HG03378 (cell line): ENCODE measurements around the gene LIN7B.
"Not testable (repeated sequence)": the region's sequence is repeated elsewhere in the genome, so short reads cannot be mapped to it uniquely, and the experiment has no call there.

Experiments
- ATAC-seq: cut with Tn5 transposase; IDR thresholded peaks from one replicate; pipeline ENCODE4 v1.9.1; 2021; ENCODE audit warnings: mild to moderate bottlenecking, moderate library complexity; ENCODE audit not compliant: unreplicated experiment

LIN7B gene

DNA sequence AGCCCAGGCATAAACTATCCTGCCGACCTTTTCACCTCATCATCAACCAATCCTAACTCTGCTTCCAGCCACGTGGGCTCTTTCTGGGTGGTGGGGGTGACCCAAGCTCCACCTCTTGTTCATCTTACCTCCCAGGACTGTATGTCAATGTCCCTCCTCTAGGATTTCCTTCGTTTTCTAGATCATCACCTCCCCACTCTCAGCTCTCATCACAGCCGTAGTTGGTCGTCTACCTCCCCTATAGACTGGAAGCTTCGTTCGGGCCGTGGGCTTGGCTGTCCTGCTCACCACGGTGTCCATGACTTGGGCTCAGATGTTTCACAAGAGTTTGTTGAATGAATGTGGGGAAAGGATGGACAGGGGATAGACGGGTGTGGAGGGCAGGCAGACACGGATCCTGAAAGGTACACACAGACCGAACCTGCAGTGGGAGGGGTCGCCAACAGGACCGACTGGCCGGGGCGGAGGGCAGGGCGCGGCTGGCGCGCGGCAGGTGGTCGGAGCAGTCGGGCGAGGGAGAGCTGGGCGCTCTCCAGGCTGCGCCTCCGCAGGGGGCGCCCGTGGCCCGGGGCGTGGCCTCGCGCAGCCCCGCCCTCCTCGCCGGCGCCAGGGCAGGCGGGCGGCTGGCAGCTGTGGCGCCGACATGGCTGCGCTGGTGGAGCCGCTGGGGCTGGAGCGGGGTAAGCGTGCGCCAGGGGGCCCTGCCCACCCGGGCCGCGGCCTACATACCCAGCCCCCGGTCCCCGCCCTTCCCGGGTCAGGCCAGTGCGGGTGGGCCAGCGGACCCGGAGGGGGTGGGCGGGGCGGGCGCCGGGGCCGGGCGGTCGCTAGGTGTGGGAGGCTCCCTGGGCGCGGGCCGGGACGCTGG lies at the start of gene LIN7B:
Gene LIN7B (plus strand): TSS at position 609 of the 868 bp plus-strand sequence. CDS start 35 bp downstream, at position 644.
- ATAC-seq: no peak

DNA sequence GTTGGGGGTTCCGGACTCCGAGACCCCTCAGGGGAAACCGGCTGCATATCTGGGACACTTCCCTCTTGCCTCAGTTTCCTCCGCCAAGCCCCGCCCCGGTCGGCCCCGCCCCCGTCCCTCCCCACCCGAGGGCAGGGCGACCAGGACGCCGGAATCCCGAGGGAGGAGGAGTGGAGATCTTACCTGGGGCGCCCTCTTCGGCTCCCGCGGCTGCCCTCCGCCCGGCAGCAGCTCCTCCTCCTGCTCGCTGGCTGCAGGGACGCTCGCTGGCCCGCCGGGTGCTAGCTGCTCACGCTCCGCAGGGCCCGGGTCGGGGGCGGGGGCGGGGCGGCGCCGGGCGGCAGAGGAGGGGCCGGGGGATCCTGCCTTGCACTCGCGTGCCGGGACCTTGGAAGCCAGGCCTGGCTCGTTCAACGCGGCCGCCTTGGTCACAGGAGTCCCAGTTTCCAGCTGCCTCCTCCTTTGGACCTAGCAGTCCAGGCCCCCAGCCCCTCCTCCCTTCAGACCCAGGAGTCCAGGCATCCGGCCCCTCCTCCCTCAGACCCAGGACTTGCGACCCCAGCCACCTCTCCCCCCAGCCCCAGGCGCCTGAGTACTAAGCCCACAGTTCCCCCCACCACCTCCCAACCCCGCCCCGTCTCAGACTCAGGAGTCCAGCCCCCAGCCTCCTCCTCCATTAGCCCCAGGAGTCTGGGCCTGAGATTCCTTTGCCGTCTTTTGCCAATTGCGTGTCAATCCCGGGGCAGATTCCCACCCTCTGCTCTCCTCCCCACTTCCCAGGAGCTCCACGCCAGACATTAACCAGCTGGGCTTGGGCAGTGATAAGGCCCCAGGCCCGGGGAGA lies 49.2 kb upstream of the LIN7B start, which contains the start of gene NTF4:
Gene NTF4 (minus strand): TSS at position 51 of the 844 bp plus-strand sequence. CDS start 2,821 bp downstream, outside the sequence.
- no peak for ATAC-seq

- ATAC-seq: no peak
Measured at GRCh38 chr19:49065905-49066512, 48.2 kb upstream of the LIN7B start.

DNA sequence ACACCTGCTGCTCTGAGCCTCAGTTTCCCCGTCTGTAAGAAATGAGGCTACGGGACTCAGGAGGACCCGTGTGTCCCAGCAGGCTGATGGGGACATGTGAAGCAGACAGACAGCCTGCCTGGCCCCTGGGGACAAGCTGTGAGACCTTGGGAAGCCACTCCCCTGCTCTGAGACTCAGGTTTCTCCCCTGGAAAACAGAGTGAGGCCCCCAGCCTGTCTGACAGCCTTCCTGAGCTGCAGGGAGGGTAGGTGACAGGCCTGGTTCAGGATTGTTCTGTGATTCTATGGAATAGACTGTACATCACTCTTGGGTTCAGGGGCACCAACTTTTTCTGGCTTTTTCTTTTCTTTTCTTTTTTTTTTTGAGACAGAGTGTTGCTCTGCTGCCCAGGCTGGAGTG lies 46.6 kb upstream of the LIN7B start:
- no peak for ATAC-seq

GRCh38 chr19:49069026-49069425 lies 45.1 kb upstream of the LIN7B start:
- no peak for ATAC-seq

DNA sequence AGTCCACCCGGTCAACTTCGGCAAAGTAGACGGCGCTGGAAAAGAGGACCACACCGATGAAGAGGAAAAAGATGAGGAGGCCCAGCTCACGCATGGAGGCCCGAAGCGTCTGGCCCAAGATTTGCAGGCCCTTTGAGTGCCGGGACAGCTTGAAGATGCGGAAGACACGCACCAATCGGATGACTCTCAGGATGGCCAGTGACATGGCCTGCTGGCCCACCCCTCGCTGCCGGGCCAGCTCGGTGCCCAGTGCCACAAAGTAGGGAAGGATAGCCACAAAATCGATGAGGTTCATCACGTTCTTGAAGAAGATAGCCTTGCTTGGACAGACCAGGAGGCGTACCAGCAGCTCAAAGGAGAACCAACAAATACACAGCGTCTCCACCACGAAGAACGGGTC lies 43.8 kb upstream of the LIN7B start:
- ATAC-seq: no peak

DNA sequence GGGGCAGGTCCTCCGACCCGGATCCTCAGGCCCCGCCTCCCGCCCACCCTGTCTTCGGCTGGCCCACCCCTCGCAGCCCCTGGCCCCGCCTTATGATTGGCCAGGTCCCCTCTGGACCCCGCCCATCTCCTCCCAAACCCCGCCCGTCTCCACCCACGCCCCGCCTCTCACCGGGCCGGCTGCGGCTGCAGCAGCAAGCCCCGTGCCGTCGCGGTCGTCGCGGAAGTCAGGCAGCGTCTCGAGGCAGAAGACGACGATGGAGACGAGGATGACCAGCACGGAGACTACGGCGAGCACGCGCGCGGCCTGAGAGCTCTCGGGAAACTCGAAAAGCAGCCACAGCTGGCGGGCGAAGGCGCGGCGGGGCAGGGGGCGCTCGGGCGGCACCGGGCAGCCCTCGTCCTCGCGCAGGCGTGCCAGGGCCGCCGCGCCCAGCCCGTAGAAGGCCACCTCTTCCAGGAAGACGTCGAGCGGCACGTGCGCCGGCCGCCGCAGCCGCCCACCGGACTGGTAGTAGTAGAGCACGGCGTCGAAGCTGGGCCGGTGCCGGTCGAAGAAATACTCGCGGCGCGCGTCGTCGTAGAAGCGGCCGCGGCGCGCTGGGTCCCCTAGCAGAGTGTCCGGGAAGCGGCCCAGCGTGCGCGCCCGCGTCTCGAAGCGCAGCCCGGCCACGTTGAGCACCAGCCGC lies 42.2 kb upstream of the LIN7B start:
- ATAC-seq: no peak

DNA sequence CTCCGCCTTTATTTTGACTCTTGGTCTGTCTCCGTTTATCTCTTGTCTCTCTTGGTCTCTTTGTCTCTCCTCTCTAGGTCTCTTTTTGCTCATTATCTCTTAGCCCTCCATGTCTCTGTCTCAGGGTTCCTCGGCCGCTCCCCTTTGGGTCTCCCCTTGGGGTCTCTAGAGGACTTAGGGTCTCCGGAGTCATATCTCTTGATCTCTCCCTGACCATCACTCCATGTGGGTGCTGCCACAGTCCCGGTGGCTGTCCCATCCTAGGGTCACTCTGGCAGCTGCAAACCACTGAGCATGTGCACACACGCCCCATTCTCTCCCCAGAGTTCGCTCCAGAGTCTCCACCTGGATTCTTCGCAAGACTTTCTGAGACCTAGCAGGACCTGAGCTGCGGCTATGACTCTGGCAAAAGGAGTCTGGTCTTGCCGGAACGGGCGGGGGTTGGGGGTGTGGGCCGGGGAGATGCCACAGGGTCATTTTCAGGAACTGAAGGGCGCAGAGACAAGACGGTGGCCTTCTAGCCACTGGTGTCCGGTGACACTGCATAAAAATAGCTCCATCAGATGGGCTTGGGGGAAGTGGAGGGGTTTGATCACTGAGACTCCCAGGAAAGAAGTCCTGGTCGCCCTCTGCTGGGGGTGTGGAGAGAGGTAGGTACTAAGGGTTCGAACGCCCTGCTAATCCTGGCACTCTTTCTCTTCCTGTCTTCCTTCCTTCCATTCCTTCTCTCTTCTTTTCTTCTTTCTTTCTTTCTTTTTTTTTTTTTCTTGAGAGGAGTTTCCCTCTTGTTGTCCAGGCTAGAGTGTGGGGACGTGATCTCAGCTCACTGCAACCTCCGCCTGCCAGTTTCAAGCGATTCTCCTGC lies 40.4 kb upstream of the LIN7B start:
- ATAC-seq: no peak

DNA sequence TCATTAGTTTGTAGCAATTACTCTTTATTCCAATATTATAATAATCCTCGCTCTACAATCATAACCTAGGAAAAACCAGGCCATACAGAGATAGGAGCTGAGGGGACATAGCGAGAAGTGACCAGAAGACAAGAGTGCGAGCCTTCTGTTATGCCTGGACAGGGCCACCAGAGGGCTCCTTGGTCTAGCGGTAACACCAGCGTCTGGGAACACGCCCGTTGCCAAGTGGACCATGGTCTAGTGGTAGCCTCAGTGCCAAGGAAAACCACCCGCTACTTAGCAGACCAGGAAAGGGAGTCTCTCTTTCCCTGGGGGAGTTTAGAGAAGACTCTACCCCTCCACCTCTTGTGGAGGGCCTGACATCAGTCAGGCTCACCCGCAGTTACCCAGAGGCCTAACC lies 39.3 kb upstream of the LIN7B start:
- ATAC-seq: not testable (repeated sequence)

DNA sequence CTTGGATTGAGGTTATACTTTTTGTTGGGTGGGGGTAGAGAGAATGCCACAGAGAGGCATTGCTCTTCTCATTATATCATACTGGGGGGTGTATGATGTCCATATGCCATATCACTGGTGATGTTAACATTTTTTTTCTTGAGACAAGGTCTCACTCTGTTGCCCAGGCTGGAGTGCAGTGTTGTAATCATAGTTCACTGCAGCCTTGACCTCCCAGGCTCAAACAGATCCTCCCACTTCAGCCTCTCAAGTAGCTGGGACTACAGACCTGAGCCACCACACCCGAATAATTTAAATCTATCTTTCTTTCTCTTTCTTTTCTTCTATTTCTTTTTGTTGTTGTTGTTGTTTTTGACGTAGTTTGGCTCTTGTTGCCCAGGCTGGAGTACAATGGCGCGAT lies 33.8 kb upstream of the LIN7B start:
- ATAC-seq: no peak

DNA sequence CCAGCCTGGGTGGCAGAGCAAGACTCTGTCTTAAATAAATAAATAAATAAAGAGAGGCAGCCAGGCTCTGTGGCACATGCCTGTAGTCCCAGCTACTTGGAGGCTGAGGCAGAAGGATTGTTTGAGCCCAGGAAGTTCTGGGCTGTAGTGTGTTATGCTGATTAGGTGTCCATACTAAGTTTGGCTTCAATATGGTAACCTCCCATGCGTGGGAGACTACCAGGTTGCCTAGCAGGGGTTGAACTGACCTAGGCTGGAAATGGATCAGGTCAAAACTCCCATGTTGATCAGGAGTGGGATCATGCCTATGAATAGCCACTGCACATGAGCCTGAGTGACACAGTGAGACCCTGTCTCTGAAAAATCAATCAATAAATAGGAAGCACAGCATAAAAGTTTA lies 32.9 kb upstream of the LIN7B start:
- ATAC-seq: no peak

GRCh38 chr19:49084206-49085019 lies 29.8 kb upstream of the LIN7B start:
- no peak for ATAC-seq

- ATAC-seq: peak; percentile 80
Measured at GRCh38 chr19:49085020-49085867, 28.9 kb upstream of the LIN7B start, which contains the start of gene SNRNP70. Gene SNRNP70 (plus strand): TSS chr19:49085451. CDS start chr19:49086415, 964 bp downstream.

DNA sequence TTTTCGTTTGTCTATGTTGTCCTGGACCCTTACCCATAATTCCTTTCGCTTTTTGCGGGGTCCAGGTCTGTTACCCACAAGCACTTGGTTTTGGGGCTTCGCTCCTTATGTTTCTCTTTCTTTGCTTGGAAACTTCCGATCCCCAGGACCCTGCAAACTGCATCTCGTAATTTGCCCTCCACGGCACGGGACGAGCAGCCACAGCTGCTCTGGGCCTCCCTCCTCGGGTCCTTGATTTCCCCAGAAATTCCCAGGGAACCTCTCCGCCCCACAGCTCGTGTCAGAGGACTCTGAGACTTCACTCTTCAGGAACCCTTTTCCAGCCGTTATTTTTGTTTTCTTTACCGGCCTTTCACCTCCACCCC lies 28.3 kb upstream of the LIN7B start:
- no peak for ATAC-seq

DNA sequence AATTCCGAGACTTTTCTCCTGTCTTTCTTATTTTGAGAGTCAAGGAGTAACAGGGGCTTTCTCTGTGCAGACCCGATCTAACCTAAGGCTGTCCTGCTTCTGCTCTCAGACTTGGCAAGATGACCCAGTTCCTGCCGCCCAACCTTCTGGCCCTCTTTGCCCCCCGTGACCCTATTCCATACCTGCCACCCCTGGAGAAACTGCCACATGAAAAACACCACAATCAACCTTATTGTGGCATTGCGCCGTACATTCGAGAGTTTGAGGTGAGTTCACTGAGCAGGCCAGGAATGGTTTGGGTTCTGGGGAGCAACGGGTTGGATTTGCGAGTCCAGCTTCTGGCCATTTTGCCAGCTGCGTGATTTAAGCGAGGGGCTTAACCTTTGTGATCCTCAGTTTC lies 27.9 kb upstream of the LIN7B start:
- no peak for ATAC-seq

- ATAC-seq: no peak
Measured at GRCh38 chr19:49091391-49092038, 22.7 kb upstream of the LIN7B start.

- no peak for ATAC-seq
Measured at GRCh38 chr19:49092686-49093085, 21.5 kb upstream of the LIN7B start.
